Adrenal gland (tissue), 5 donors: ENCODE measurements around the gene SPEM1.

Experiments used
- POLR2A ChIP-seq, 2 donors: fragments of 450-650 bp; IDR thresholded peaks; one replicate each; pipeline ENCODE4 v1.6.1; 2017; ENCODE audit warnings: antibody characterized with exemption in 2 of 2, mild to moderate bottlenecking in 2 of 2, moderate library complexity in 1 of 2
- TF ChIP-seq, protein P1 (sequence below), 6 experiments: fragments of 450-650 bp in 4 of 6; fragments of 200-600 bp in 2 of 6; sonication (generic) in 1 of 6; IDR thresholded peaks; 1 replicate in 5 of 6; 2 replicates in 1 of 6; pipeline versions ENCODE4 v1.5.1 to v1.8.0; 2016 to 2021; ENCODE audit warnings: antibody characterized with exemption in 6 of 6, mild to moderate bottlenecking in 2 of 6, moderate library complexity in 1 of 6
- donor health status: DM: no; HTN: no; CAD: no.

DNA sequence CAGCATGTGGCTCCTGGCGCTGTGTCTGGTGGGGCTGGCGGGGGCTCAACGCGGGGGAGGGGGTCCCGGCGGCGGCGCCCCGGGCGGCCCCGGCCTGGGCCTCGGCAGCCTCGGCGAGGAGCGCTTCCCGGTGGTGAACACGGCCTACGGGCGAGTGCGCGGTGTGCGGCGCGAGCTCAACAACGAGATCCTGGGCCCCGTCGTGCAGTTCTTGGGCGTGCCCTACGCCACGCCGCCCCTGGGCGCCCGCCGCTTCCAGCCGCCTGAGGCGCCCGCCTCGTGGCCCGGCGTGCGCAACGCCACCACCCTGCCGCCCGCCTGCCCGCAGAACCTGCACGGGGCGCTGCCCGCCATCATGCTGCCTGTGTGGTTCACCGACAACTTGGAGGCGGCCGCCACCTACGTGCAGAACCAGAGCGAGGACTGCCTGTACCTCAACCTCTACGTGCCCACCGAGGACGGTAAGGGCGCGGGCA, 11.8 kb upstream of the SPEM1 start:
- TF ChIP-seq, protein P1, sequence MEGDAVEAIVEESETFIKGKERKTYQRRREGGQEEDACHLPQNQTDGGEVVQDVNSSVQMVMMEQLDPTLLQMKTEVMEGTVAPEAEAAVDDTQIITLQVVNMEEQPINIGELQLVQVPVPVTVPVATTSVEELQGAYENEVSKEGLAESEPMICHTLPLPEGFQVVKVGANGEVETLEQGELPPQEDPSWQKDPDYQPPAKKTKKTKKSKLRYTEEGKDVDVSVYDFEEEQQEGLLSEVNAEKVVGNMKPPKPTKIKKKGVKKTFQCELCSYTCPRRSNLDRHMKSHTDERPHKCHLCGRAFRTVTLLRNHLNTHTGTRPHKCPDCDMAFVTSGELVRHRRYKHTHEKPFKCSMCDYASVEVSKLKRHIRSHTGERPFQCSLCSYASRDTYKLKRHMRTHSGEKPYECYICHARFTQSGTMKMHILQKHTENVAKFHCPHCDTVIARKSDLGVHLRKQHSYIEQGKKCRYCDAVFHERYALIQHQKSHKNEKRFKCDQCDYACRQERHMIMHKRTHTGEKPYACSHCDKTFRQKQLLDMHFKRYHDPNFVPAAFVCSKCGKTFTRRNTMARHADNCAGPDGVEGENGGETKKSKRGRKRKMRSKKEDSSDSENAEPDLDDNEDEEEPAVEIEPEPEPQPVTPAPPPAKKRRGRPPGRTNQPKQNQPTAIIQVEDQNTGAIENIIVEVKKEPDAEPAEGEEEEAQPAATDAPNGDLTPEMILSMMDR (IDR thresholded peaks at IDR 0.05) = no peak
- TF ChIP-seq POLR2A (IDR thresholded peaks at IDR 0.05) = no peak
